ENCODE results near the gene BPIFB6. TPM values are rescaled to one million over a fixed set of nuclear protein-coding genes. Genes with fewer than 3 reads are reported as not detected.

The BPIFB6 gene
- total and polyA plus RNA-seq, 4 donors, result not detected

GRCh38 chr20:32984631-32985354 is 46.7 kb upstream of the BPIFB6 start:
- Histone ChIP-seq H3K27ac (ENCODE audit: low read depth in 1 of 2, low read length in 2 of 2) (no peak overlapping the region), H3K36me3 (ENCODE audit: control insufficient read depth in 4 of 4, insufficient read depth in 3 of 4, low read depth in 1 of 4, low read length in 3 of 4) (no peaks in the 10 kb centered on the region), H3K27me3 (ENCODE audit: control insufficient read depth in 4 of 4, insufficient read depth in 4 of 4, low read length in 3 of 4) (no peaks in the 10 kb centered on the region), H3K4me3 (ENCODE audit: low read depth in 1 of 3, low read length in 3 of 3) (no peak overlapping the region), H3K9ac (ENCODE audit: low read depth in 1 of 2, low read length in 2 of 2) (no peak overlapping the region), H3K4me1 (ENCODE audit: control insufficient read depth in 4 of 4, insufficient read depth in 4 of 4, low read length in 3 of 4) (no peaks in the 10 kb centered on the region), H3K9me3 (ENCODE audit: control insufficient read depth in 4 of 4, low read length in 3 of 4) (no peaks in the 10 kb centered on the region)
- TF ChIP-seq FOXA2 (IDR thresholded peaks at IDR 0.05) (no peak), TAF1 (conservative IDR thresholded peaks at IDR 0.05) (no peak), HNF4G (IDR thresholded peaks at IDR 0.05) (no peak), HNF4A (conservative IDR thresholded peaks at IDR 0.05) (no peak), MAX (IDR thresholded peaks at IDR 0.05) (no peak), FOXA1 (IDR thresholded peaks at IDR 0.05) (no peak), CTCF (IDR thresholded peaks at IDR 0.05; ENCODE audit: low read depth, low read length, missing input control) (no peak), GABPA (IDR thresholded peaks at IDR 0.05 in 1 of 2, conservative IDR thresholded peaks at IDR 0.05 in 1 of 2) (no peak), EGR1 (IDR thresholded peaks at IDR 0.05; ENCODE audit: low read depth in 2 of 2) (no peak), ZBTB33 (IDR thresholded peaks at IDR 0.05) (no peak), JUND (IDR thresholded peaks at IDR 0.05) (no peak), NR2F2 (IDR thresholded peaks at IDR 0.05) (no peak), RAD21 (IDR thresholded peaks at IDR 0.05) (no peak), YY1 (IDR thresholded peaks at IDR 0.05) (no peak)
- no peak for DNase-seq (ENCODE audit: low spot score)
- WGBS, result 85% methylated on average over 9 of the region's 9 CpGs

DNA sequence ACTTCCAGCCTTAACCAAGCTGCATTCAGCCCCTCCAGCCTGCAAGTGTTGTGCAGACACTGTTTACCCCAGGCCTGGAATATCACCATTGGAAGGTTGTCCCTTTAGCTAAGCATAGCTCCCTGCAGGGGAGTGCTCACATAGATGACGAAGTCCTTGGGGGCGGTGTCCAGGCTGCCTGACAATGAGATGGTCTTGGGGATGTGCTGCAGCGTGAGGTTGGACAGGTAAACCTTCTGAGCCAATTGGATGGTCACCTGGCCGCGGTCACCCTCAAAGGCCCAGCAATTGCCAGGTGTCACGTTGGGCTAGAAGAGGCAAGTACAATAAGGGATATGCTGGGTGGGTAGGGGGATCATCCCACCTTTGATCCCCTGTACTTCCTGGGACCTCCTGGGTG is 45.9 kb upstream of the BPIFB6 start:
- Histone ChIP-seq H3K4me3 (ENCODE audit: low read depth in 1 of 3, low read length in 3 of 3) (no peak overlapping the region), H3K27me3 (ENCODE audit: control insufficient read depth in 4 of 4, insufficient read depth in 4 of 4, low read length in 3 of 4) (no peaks in the 10 kb centered on the region), H3K9ac (ENCODE audit: low read depth in 1 of 2, low read length in 2 of 2) (no peak overlapping the region), H3K27ac (ENCODE audit: low read depth in 1 of 2, low read length in 2 of 2) (no peak overlapping the region), H3K4me1 (ENCODE audit: control insufficient read depth in 4 of 4, insufficient read depth in 4 of 4, low read length in 3 of 4) (no peaks in the 10 kb centered on the region), H3K9me3 (ENCODE audit: control insufficient read depth in 4 of 4, low read length in 3 of 4) (no peaks in the 10 kb centered on the region), H3K36me3 (ENCODE audit: control insufficient read depth in 4 of 4, insufficient read depth in 3 of 4, low read depth in 1 of 4, low read length in 3 of 4) (no peaks in the 10 kb centered on the region)
- WGBS, result 87% methylated on average over 6 of the region's 6 CpGs
- DNase-seq (ENCODE audit: low spot score), result no peak
- TF ChIP-seq, protein P1, sequence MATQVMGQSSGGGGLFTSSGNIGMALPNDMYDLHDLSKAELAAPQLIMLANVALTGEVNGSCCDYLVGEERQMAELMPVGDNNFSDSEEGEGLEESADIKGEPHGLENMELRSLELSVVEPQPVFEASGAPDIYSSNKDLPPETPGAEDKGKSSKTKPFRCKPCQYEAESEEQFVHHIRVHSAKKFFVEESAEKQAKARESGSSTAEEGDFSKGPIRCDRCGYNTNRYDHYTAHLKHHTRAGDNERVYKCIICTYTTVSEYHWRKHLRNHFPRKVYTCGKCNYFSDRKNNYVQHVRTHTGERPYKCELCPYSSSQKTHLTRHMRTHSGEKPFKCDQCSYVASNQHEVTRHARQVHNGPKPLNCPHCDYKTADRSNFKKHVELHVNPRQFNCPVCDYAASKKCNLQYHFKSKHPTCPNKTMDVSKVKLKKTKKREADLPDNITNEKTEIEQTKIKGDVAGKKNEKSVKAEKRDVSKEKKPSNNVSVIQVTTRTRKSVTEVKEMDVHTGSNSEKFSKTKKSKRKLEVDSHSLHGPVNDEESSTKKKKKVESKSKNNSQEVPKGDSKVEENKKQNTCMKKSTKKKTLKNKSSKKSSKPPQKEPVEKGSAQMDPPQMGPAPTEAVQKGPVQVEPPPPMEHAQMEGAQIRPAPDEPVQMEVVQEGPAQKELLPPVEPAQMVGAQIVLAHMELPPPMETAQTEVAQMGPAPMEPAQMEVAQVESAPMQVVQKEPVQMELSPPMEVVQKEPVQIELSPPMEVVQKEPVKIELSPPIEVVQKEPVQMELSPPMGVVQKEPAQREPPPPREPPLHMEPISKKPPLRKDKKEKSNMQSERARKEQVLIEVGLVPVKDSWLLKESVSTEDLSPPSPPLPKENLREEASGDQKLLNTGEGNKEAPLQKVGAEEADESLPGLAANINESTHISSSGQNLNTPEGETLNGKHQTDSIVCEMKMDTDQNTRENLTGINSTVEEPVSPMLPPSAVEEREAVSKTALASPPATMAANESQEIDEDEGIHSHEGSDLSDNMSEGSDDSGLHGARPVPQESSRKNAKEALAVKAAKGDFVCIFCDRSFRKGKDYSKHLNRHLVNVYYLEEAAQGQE (IDR thresholded peaks at IDR 0.05), result no peak
- TF ChIP-seq FOXA1 (IDR thresholded peaks at IDR 0.05), result no peak
- TF ChIP-seq ZBTB33 (IDR thresholded peaks at IDR 0.05), result no peak
- TF ChIP-seq SP1 (IDR thresholded peaks at IDR 0.05), result no peak
- no peak for TF ChIP-seq HNF4A (conservative IDR thresholded peaks at IDR 0.05)
- no peak for TF ChIP-seq YY1 (IDR thresholded peaks at IDR 0.05)
- TF ChIP-seq EGR1 (IDR thresholded peaks at IDR 0.05; ENCODE audit: low read depth in 2 of 2), result no peak
- TF ChIP-seq HNF4G (IDR thresholded peaks at IDR 0.05), result no peak
- no peak for TF ChIP-seq TAF1 (conservative IDR thresholded peaks at IDR 0.05)
- no peak for TF ChIP-seq RAD21 (IDR thresholded peaks at IDR 0.05)
- TF ChIP-seq CTCF (IDR thresholded peaks at IDR 0.05; ENCODE audit: low read depth, low read length, missing input control), result no peak
- TF ChIP-seq NR2F2 (IDR thresholded peaks at IDR 0.05), result no peak
- TF ChIP-seq RXRA (IDR thresholded peaks at IDR 0.05), result no peak
- TF ChIP-seq, protein P2, sequence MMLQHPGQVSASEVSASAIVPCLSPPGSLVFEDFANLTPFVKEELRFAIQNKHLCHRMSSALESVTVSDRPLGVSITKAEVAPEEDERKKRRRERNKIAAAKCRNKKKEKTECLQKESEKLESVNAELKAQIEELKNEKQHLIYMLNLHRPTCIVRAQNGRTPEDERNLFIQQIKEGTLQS (IDR thresholded peaks at IDR 0.05), result no peak
- no peak for TF ChIP-seq JUND (IDR thresholded peaks at IDR 0.05)
- no peak for TF ChIP-seq MAX (IDR thresholded peaks at IDR 0.05)
- TF ChIP-seq FOXA2 (IDR thresholded peaks at IDR 0.05), result no peak
